ENCODE measurements around the gene KCNJ3. TPM values are rescaled to one million over a fixed set of nuclear protein-coding genes. Genes with fewer than 3 reads are reported as not detected.

KCNJ3 gene
- total and polyA plus RNA-seq, 2 donors (not counting 1 experiment from before 2014, with no cell fraction given): not detected

GRCh38 chr2:154882725-154883124, 184.2 kb downstream of the KCNJ3 start:
- Histone ChIP-seq H3K27ac (ENCODE audit: insufficient read depth, low read length) (no peak overlapping the region), H3K27me3 (ENCODE audit: control insufficient read depth, insufficient read depth, low read length) (no peaks in the 10 kb centered on the region), H3K4me1 (ENCODE audit: control insufficient read depth, extremely low read depth, insufficient read depth, low read length) (no peaks in the 10 kb centered on the region), H3K9me3 (ENCODE audit: control insufficient read depth, insufficient read depth, low read depth, low read length) (no peaks in the 10 kb centered on the region), H3K4me3 (replicated peaks in 1 of 4; ENCODE audit: control extremely low read depth in 1 of 4, insufficient read depth in 1 of 4, low read depth in 3 of 4, low read length in 4 of 4) (no peak overlapping the region), H3K9ac (ENCODE audit: insufficient read depth, low read length) (no peak overlapping the region), H2AFZ (ENCODE audit: low read length) (no peak overlapping the region), H4K20me1 (ENCODE audit: control insufficient read depth, extremely low read depth, insufficient read depth, low read length) (no peaks in the 10 kb centered on the region), H3K4me2 (ENCODE audit: extremely low read depth, insufficient read depth, low read length) (no peak overlapping the region), H3K36me3 (ENCODE audit: control insufficient read depth, insufficient read depth, low read length) (no peaks in the 10 kb centered on the region), H3K79me2 (ENCODE audit: control insufficient read depth, insufficient read depth, low read length) (no peaks in the 10 kb centered on the region)
- TF ChIP-seq EZH2 (IDR thresholded peaks at IDR 0.05; ENCODE audit: low read length, missing control alignments): no peak
- TF ChIP-seq CTCF (conservative IDR thresholded peaks at IDR 0.05 in 1 of 2, IDR thresholded peaks at IDR 0.05 in 1 of 2; ENCODE audit: low read depth in 1 of 2, low read length in 2 of 2): no peak
- no peak for DNase-seq (ENCODE audit: low read depth in 2 of 2)

GRCh38 chr2:154886316-154886715, 187.8 kb downstream of the KCNJ3 start:
- no peak overlapping the region for H2AFZ ChIP-seq (ENCODE audit: low read length)
- no peaks in the 10 kb centered on the region for H3K79me2 ChIP-seq (ENCODE audit: control insufficient read depth, insufficient read depth, low read length)
- H3K27ac ChIP-seq (ENCODE audit: insufficient read depth, low read length): no peak overlapping the region
- no peak overlapping the region for H3K4me2 ChIP-seq (ENCODE audit: extremely low read depth, insufficient read depth, low read length)
- no peaks in the 10 kb centered on the region for H3K4me1 ChIP-seq (ENCODE audit: control insufficient read depth, extremely low read depth, insufficient read depth, low read length)
- no peaks in the 10 kb centered on the region for H4K20me1 ChIP-seq (ENCODE audit: control insufficient read depth, extremely low read depth, insufficient read depth, low read length)
- DNase-seq (ENCODE audit: low read depth in 2 of 2): no peak
- H3K9me3 ChIP-seq (ENCODE audit: control insufficient read depth, insufficient read depth, low read depth, low read length): no peaks in the 10 kb centered on the region
- H3K27me3 ChIP-seq (ENCODE audit: control insufficient read depth, insufficient read depth, low read length): no peaks in the 10 kb centered on the region
- no peak overlapping the region for H3K4me3 ChIP-seq (replicated peaks in 1 of 4; ENCODE audit: control extremely low read depth in 1 of 4, insufficient read depth in 1 of 4, low read depth in 3 of 4, low read length in 4 of 4)
- H3K36me3 ChIP-seq (ENCODE audit: control insufficient read depth, insufficient read depth, low read length): no peaks in the 10 kb centered on the region
- no peak overlapping the region for H3K9ac ChIP-seq (ENCODE audit: insufficient read depth, low read length)
- no peak for TF ChIP-seq EZH2 (IDR thresholded peaks at IDR 0.05; ENCODE audit: low read length, missing control alignments)
- TF ChIP-seq CTCF (conservative IDR thresholded peaks at IDR 0.05 in 1 of 2, IDR thresholded peaks at IDR 0.05 in 1 of 2; ENCODE audit: low read depth in 1 of 2, low read length in 2 of 2): no peak

GRCh38 chr2:154898269-154898668, 199.8 kb downstream of the KCNJ3 start:
- no peak overlapping the region for H3K9ac ChIP-seq (ENCODE audit: insufficient read depth, low read length)
- H3K79me2 ChIP-seq (ENCODE audit: control insufficient read depth, insufficient read depth, low read length): no peaks in the 10 kb centered on the region
- no peak overlapping the region for H3K4me2 ChIP-seq (ENCODE audit: extremely low read depth, insufficient read depth, low read length)
- H3K36me3 ChIP-seq (ENCODE audit: control insufficient read depth, insufficient read depth, low read length): no peaks in the 10 kb centered on the region
- H4K20me1 ChIP-seq (ENCODE audit: control insufficient read depth, extremely low read depth, insufficient read depth, low read length): no peaks in the 10 kb centered on the region
- H3K4me3 ChIP-seq (replicated peaks in 1 of 4; ENCODE audit: control extremely low read depth in 1 of 4, insufficient read depth in 1 of 4, low read depth in 3 of 4, low read length in 4 of 4): no peak overlapping the region
- no peak overlapping the region for H2AFZ ChIP-seq (ENCODE audit: low read length)
- H3K27me3 ChIP-seq (ENCODE audit: control insufficient read depth, insufficient read depth, low read length): no peaks in the 10 kb centered on the region
- H3K4me1 ChIP-seq (ENCODE audit: control insufficient read depth, extremely low read depth, insufficient read depth, low read length): no peaks in the 10 kb centered on the region
- H3K9me3 ChIP-seq (ENCODE audit: control insufficient read depth, insufficient read depth, low read depth, low read length): no peaks in the 10 kb centered on the region
- TF ChIP-seq EZH2 (IDR thresholded peaks at IDR 0.05; ENCODE audit: low read length, missing control alignments) (no peak), CTCF (conservative IDR thresholded peaks at IDR 0.05 in 1 of 2, IDR thresholded peaks at IDR 0.05 in 1 of 2; ENCODE audit: low read depth in 1 of 2, low read length in 2 of 2) (no peak)
- no peak overlapping the region for H3K27ac ChIP-seq (ENCODE audit: insufficient read depth, low read length)
- no peak for DNase-seq (ENCODE audit: low read depth in 2 of 2)

Data from fibroblast of lung (primary cell).